Central memory CD8-positive, alpha-beta T cell (primary cell): ENCODE data around the gene LRTM2.

Source experiments
- ATAC-seq: fragments of 150-1000 bp; cut with Tn5 transposase; replicated peaks from 2 replicates; pipeline ENCODE4 v1.10.0; 2022; ENCODE audit warnings: mild to moderate bottlenecking, moderate FRiP score, moderate number of reproducible peaks; ENCODE audit not compliant: poor library complexity, severe bottlenecking; ENCODE audit errors: extremely low read depth
- DNase-seq, 2 donors: peaks; one replicate each; pipeline ENCODE4 v3.0.0; 2021; ENCODE audit warnings: low spot score in 2 of 2
- H3K27ac Mint-ChIP-seq: one replicate; pipeline ENCODE4 v1.8.0; 2022; ENCODE audit warnings: low read depth, mild to moderate bottlenecking, moderate library complexity, mixed read lengths
- H3K27me3 Mint-ChIP-seq: one replicate; pipeline ENCODE4 v1.8.0; 2022; ENCODE audit warnings: mixed read lengths
- H3K36me3 Mint-ChIP-seq: one replicate; pipeline ENCODE4 v1.8.0; 2022; ENCODE audit warnings: mild to moderate bottlenecking, moderate library complexity, mixed read lengths; ENCODE audit not compliant: insufficient read depth
- H3K4me1 Mint-ChIP-seq: one replicate; pipeline ENCODE4 v1.8.0; 2022; ENCODE audit warnings: mixed read lengths
- H3K4me3 Mint-ChIP-seq: one replicate; pipeline ENCODE4 v1.8.0; 2022; ENCODE audit warnings: mild to moderate bottlenecking, moderate library complexity, mixed read lengths
- H3K9me3 Mint-ChIP-seq: one replicate; pipeline ENCODE4 v1.8.0; 2022; ENCODE audit warnings: mixed read lengths

LRTM2 gene

DNA sequence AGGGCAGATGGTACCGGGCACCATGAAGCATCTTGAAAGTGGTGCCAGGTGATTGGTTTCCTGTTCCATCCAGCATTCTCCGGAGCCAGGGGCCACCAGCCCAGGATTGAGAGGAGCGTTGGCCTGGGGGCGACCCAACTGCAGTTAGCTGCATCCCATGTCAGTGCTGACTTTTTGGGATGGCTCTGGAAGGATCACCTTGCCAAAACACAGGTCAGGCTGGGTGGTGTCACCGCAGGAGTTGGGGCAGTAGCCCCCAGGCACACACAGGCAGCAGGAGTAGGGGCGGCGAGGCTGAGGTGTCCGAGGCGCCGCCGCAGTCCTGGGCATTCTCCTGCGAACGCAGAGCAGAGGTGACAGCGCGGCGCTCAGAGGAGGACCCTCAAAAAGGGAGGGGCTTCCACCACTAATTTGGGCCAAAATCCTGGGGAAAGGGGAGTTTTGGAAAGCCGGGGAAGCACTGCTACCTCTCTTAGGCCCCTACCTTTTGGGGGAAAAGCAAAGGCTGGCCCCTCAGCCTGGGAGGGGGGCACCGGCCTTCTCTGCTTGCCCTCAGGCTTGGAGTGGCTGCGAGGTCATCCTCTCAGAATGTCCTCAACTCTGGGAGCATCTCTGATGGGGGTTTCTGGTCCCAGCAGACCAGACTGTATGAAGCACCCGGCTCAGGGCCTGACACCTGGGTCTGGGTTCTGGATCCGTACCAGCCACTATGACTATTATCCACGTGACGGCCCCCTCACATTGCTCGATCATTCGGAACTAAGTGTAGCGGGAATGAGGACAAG lies 26.7 kb upstream of the LRTM2 start:
- H3K4me1 Mint-ChIP-seq = peaks cover 24% of the 10 kb centered on the region
- H3K27me3 Mint-ChIP-seq = no peaks in the 10 kb centered on the region
- no peak overlapping the region for H3K4me3 Mint-ChIP-seq
- H3K9me3 Mint-ChIP-seq = no peaks in the 10 kb centered on the region
- peaks cover 3% of the 10 kb centered on the region for H3K36me3 Mint-ChIP-seq
- H3K27ac Mint-ChIP-seq = no peak overlapping the region
- ATAC-seq (no peak), DNase-seq (no peak)

DNA sequence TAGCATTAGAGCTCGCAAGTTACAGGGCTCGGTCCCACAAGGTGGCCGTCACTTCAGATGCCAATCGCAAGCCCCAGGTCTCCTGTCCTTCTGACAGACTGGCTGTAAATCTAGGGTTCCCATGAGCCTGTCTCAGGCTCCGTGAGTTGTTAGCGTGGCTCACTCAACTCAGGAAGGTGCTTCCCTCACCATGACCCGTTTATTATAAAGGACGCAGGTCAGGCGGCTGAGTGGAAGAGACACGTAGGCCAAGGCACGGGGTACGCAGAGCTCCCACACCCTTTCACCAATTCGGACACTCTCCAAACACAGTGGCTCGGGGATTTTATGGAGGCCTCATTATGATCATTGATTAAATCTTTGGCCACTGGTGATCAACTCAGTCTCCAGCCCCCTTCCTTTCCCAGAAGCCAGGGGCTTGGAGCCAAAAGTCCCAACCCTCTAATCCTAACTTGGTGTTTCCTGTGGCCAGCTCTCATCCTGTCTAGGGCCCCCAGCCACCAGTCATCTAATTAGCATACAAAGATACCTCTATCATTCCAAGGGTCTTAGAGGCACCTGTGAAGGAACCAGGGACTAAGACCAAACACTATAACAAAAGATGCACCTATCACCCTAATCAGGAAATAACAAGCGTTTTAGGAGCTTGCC lies 25.8 kb upstream of the LRTM2 start:
- ATAC-seq (no peak), DNase-seq (no peak)
- H3K4me3 Mint-ChIP-seq = no peak overlapping the region
- H3K27me3 Mint-ChIP-seq = no peaks in the 10 kb centered on the region
- H3K9me3 Mint-ChIP-seq = no peaks in the 10 kb centered on the region
- peaks cover 3% of the 10 kb centered on the region for H3K36me3 Mint-ChIP-seq
- H3K27ac Mint-ChIP-seq = no peak overlapping the region
- H3K4me1 Mint-ChIP-seq = peaks cover 27% of the 10 kb centered on the region

- Mint-ChIP-seq H3K4me1 (peaks cover 31% of the 10 kb centered on the region), H3K36me3 (peaks cover 3% of the 10 kb centered on the region), H3K27me3 (no peaks in the 10 kb centered on the region), H3K4me3 (peak overlapping the region; percentile 83), H3K9me3 (no peaks in the 10 kb centered on the region), H3K27ac (peak overlapping the region; percentile 74)
- DNase-seq (no peak), ATAC-seq (no peak)
Measured at GRCh38 chr12:1795221-1795784, 25.1 kb upstream of the LRTM2 start.

- H3K4me3 Mint-ChIP-seq = peak overlapping the region; percentile 83
- peak; percentile 96 for ATAC-seq
- H3K4me1 Mint-ChIP-seq = peaks cover 30% of the 10 kb centered on the region
- peaks cover 3% of the 10 kb centered on the region for H3K36me3 Mint-ChIP-seq
- no peaks in the 10 kb centered on the region for H3K27me3 Mint-ChIP-seq
- H3K27ac Mint-ChIP-seq = peak overlapping the region; percentile 74
- peak; percentile 90 to 91 for DNase-seq
- H3K9me3 Mint-ChIP-seq = no peaks in the 10 kb centered on the region
Measured at GRCh38 chr12:1795785-1796514, 24.4 kb upstream of the LRTM2 start.

GRCh38 chr12:1796515-1797010 lies 23.8 kb upstream of the LRTM2 start:
- Mint-ChIP-seq H3K9me3 (no peaks in the 10 kb centered on the region), H3K27me3 (no peaks in the 10 kb centered on the region), H3K4me3 (peak overlapping the region; percentile 83), H3K36me3 (peaks cover 3% of the 10 kb centered on the region), H3K4me1 (peaks cover 24% of the 10 kb centered on the region), H3K27ac (peak overlapping the region; percentile 74)
- ATAC-seq (peak; percentile 40), DNase-seq (no peak)

GRCh38 chr12:1797011-1797901 lies 23.1 kb upstream of the LRTM2 start:
- H3K36me3 Mint-ChIP-seq = peaks cover 3% of the 10 kb centered on the region
- peaks cover 21% of the 10 kb centered on the region for H3K4me1 Mint-ChIP-seq
- DNase-seq (no peak), ATAC-seq (no peak)
- no peaks in the 10 kb centered on the region for H3K9me3 Mint-ChIP-seq
- H3K27me3 Mint-ChIP-seq = no peaks in the 10 kb centered on the region
- H3K4me3 Mint-ChIP-seq = peak overlapping the region; percentile 83
- peak overlapping the region; percentile 74 for H3K27ac Mint-ChIP-seq

GRCh38 chr12:1797991-1798640 lies 22.2 kb upstream of the LRTM2 start:
- peaks cover 21% of the 10 kb centered on the region for H3K4me1 Mint-ChIP-seq
- peak overlapping the region; percentile 83 for H3K4me3 Mint-ChIP-seq
- no peak for ATAC-seq
- no peaks in the 10 kb centered on the region for H3K27me3 Mint-ChIP-seq
- H3K36me3 Mint-ChIP-seq = peaks cover 3% of the 10 kb centered on the region
- H3K27ac Mint-ChIP-seq = peak overlapping the region; percentile 74
- no peak for DNase-seq
- H3K9me3 Mint-ChIP-seq = no peaks in the 10 kb centered on the region

DNA sequence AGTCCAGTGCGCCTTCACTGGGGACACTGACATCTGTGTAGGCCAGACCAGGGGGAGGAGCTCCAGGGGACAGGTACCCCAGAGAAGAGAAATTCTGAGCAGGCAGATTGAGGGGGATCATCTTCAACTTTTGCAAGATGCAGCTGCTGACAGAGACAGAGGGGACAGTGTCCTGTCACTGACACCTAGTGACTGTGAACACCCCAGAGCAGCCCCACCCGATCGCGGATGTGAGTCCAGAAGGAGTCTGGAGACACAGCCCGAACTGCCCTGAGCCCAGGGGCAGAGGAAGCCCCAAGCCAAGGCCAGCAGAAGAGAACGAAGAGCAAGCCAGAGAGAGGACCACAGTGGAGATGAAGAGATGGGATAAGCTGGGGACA lies 21.7 kb upstream of the LRTM2 start:
- no peaks in the 10 kb centered on the region for H3K9me3 Mint-ChIP-seq
- no peak overlapping the region for H3K4me3 Mint-ChIP-seq
- no peaks in the 10 kb centered on the region for H3K27me3 Mint-ChIP-seq
- peaks cover 3% of the 10 kb centered on the region for H3K36me3 Mint-ChIP-seq
- peak overlapping the region; percentile 11 for H3K27ac Mint-ChIP-seq
- H3K4me1 Mint-ChIP-seq = peaks cover 21% of the 10 kb centered on the region
- no peak for DNase-seq
- ATAC-seq = no peak

DNA sequence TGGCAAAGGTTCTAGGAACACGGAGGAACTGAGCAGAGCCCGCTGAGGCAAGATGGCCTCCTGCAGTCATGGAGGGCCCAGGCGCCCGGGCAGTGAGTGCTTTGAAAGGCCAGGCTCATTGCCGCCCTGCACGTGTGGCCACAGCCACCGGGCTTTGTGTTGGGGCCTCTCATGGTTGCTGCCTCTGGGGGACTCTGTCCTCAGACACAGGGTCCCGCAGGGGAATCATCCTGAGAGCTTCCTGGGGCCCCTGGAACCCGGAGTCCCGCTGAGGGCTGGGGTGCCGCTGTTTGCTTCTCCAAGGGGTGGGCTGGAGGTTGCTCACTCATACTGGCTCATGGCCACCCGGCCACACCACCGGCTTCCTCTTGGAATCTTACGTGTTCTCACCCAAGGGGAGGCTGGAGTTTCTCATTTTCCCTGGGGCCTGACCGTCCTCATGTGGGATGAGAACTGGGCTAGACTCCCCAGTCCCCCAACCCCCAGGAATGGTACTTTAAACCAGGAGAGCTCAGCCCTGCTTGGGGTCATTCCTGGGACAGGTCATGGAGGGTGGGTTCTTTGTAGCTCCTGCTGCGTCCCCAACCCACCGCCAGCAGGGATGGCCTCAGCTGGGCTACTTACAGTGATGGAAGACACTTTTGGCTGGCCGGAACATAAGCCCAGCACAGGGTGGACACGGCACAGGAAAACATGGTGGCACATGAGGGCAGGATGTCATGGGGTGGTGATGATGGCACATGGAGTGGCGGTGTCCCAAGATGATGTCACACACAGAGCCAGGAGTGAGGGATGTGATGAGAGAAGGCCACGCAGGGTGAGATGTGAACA lies 21.1 kb upstream of the LRTM2 start:
- H3K4me3 Mint-ChIP-seq = no peak overlapping the region
- H3K27me3 Mint-ChIP-seq = no peaks in the 10 kb centered on the region
- peaks cover 3% of the 10 kb centered on the region for H3K36me3 Mint-ChIP-seq
- ATAC-seq = no peak
- H3K4me1 Mint-ChIP-seq = peaks cover 22% of the 10 kb centered on the region
- no peak for DNase-seq
- H3K27ac Mint-ChIP-seq = peak overlapping the region; percentile 11
- no peaks in the 10 kb centered on the region for H3K9me3 Mint-ChIP-seq

- DNase-seq = no peak
- H3K4me1 Mint-ChIP-seq = peaks cover 28% of the 10 kb centered on the region
- H3K27ac Mint-ChIP-seq = no peak overlapping the region
- no peaks in the 10 kb centered on the region for H3K27me3 Mint-ChIP-seq
- no peak overlapping the region for H3K4me3 Mint-ChIP-seq
- no peak for ATAC-seq
- H3K36me3 Mint-ChIP-seq = peaks cover 3% of the 10 kb centered on the region
- H3K9me3 Mint-ChIP-seq = no peaks in the 10 kb centered on the region
Measured at GRCh38 chr12:1799882-1800400, 20.4 kb upstream of the LRTM2 start.
